ENCODE measurements around the gene PIH1D1.
"Not testable (repeated sequence)": the region's sequence is repeated elsewhere in the genome, so short reads cannot be mapped to it uniquely, and the experiment has no call there.

PIH1D1 gene

DNA sequence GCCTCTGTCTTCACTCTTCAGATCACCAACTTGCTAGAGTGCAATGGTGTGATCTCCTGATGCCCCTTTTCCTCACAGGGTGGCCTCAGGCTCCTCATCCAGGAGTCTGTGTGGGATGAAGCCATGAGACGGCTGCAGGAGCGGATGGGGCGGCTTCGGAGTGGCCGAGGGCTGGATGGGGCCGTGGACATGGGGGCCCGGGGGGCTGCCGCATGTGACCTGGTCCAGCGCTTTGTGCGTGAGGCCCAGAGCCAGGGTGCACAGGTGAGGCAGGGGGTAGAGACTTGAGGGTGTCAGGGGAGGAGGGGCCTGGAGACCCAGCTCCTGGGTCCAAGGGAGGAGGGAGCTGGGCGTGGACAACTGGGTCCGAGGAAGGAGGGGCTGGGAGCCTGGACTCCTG lies 10.9 kb upstream of the PIH1D1 start:
- no peak overlapping the region for H3K4me3 ChIP-seq (ENCODE audit: low read depth, low read length)
- DNase-seq (ENCODE audit: low read depth) = no peak
- TF ChIP-seq, protein P1, sequence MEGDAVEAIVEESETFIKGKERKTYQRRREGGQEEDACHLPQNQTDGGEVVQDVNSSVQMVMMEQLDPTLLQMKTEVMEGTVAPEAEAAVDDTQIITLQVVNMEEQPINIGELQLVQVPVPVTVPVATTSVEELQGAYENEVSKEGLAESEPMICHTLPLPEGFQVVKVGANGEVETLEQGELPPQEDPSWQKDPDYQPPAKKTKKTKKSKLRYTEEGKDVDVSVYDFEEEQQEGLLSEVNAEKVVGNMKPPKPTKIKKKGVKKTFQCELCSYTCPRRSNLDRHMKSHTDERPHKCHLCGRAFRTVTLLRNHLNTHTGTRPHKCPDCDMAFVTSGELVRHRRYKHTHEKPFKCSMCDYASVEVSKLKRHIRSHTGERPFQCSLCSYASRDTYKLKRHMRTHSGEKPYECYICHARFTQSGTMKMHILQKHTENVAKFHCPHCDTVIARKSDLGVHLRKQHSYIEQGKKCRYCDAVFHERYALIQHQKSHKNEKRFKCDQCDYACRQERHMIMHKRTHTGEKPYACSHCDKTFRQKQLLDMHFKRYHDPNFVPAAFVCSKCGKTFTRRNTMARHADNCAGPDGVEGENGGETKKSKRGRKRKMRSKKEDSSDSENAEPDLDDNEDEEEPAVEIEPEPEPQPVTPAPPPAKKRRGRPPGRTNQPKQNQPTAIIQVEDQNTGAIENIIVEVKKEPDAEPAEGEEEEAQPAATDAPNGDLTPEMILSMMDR (conservative IDR thresholded peaks at IDR 0.05; ENCODE audit: low read depth, low read length) = no peak

DNA sequence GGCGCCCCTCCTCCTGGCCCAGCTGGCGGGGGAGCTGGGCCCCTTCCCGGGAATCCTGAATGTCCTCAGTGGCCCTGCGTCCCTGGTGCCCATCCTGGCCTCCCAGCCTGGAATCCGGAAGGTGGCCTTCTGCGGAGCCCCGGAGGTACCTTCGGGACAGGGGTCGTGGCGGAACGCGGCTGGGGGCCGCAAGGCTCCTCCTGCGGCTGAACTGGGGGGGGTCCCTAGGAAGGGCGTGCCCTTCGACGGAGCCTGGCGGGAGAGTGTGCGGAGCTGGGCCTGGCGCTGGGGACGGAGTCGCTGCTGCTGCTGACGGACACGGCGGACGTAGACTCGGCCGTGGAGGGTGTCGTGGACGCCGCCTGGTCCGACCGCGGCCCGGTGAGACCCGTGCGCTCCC lies 10.0 kb upstream of the PIH1D1 start:
- no peak for DNase-seq (ENCODE audit: low read depth)
- H3K4me3 ChIP-seq (ENCODE audit: low read depth, low read length) = no peak overlapping the region
- TF ChIP-seq, protein P1 (conservative IDR thresholded peaks at IDR 0.05; ENCODE audit: low read depth, low read length) = no peak

DNA sequence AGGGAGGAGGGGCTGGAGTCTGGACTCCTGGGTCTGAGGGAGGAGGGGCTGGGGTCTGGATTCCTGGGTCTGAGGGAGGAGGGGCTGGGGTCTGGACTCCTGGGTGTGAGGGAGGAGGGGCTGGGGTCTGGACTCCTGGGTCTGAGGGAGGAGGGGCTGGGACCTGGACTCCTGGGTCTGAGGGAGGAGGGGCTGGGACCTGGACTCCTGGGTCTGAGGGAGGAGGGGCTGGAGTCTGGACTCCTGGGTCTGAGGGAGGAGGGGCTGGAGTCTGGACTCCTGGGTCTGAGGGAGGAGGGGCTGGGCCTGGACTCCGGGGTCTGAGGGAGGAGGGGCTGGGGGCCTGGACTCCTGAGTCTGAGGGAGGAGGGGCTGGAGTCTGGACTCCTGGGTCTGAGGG lies 9.5 kb upstream of the PIH1D1 start:
- DNase-seq (ENCODE audit: low read depth); H3K4me3 ChIP-seq (ENCODE audit: low read depth, low read length): not testable (repeated sequence)

DNA sequence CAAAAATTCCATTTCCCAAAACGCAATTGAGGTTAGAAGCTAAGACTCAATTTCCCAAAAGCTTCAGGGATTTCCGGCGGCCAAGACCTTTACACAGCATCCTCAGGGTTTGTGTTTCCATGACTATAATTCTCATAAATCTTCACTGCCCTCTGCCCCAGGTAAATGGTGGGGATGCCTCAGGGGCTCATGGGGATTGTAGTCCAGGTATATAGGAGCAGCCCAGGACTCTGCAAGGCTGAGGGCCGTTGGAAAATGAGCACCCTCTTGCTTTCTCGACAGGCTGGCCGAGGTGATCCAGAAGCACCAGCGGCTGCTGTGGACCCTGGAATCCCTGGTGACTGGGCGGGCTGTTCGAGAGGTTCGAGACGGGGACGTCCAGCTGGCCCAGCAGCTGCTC lies 7.8 kb upstream of the PIH1D1 start:
- DNase-seq (ENCODE audit: low read depth) = no peak
- TF ChIP-seq, protein P1 (conservative IDR thresholded peaks at IDR 0.05; ENCODE audit: low read depth, low read length) = no peak
- no peak overlapping the region for H3K4me3 ChIP-seq (ENCODE audit: low read depth, low read length)

DNA sequence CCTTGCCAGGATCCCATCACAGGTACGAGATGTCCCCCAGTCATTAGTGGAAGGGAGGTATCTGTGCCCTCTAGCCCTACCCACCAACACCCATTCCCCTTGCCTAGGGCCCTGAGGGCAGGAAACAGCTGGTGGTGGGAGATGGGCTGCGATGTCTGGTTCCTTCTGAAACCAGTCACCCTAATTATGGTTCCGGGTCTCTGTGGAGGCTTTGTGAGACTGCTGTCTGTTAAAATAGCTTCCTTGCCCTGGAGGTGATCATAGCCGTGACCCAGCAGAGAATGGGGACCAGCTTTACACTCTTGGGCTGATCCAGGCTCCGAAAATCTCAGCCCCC lies 6.9 kb upstream of the PIH1D1 start:
- no peak overlapping the region for H3K4me3 ChIP-seq (ENCODE audit: low read depth, low read length)
- TF ChIP-seq, protein P1 (conservative IDR thresholded peaks at IDR 0.05; ENCODE audit: low read depth, low read length) = no peak
- no peak for DNase-seq (ENCODE audit: low read depth)

DNA sequence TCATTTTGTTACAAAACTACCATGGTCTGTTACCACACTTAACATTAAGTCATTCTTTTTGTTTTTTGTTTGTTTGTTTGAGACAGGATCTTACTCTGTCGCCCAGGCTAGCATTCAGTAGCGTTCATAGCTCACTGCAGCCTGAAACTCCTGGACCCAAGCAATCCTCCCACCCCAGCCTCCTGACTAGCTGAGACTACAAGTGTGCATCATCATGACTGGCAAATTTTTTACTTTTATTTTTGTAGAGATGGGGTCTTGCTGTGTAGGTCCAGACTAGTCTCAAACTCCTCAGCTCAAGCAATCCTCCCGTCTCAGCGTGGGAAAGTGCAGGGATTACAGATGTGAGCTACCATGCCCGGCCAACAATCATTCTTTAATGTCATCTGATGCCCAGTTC lies 4.7 kb upstream of the PIH1D1 start:
- no peak overlapping the region for H3K4me3 ChIP-seq (ENCODE audit: low read depth, low read length)
- TF ChIP-seq, protein P1 (conservative IDR thresholded peaks at IDR 0.05; ENCODE audit: low read depth, low read length) = no peak
- DNase-seq (ENCODE audit: low read depth) = no peak

DNA sequence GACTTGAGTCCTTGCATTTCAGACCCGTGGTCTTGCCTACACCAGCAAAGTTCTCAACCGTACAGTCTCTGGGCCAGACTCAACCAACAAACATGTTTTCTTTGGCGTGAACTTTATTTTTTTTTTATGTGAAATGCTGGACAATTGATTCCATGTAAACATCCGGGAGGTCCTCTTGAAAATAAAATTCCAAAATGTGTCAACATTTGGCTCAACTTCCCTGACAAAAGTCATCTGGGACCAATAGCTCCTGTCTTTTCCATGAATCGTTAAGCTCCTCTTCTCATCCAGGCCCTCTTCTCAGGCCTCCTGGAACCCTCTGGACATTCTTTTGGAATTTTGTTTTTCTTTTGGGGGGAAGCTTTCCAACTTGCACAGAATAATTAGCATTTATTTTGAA lies 4.2 kb upstream of the PIH1D1 start:
- no peak overlapping the region for H3K4me3 ChIP-seq (ENCODE audit: low read depth, low read length)
- no peak for DNase-seq (ENCODE audit: low read depth)
- TF ChIP-seq, protein P1 (conservative IDR thresholded peaks at IDR 0.05; ENCODE audit: low read depth, low read length) = no peak

DNA sequence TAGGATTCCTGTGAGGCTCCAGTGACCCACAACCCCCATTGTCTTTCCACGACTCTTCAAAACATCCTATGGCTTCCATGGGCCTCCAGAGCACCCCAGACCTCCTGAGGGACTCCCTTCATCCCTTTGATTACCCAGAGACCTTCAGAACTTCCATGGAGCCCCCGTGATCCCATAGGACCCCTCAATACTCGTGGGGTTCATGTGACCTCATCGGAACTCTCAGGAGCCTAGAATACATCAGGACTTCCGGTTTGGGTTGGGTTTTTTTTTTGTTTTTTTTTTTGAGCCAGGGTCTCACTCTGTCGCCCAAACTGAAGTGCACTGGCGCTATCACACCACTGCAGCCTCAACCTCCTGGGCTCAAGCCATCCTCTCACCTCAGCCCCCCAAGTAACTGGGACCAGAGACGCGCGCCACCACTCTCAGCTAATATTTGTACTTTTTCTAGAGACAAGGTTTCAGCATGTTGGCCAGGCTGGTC lies 2.2 kb upstream of the PIH1D1 start:
- H3K4me3 ChIP-seq (ENCODE audit: low read depth, low read length) = peak overlapping the region; percentile 84
- TF ChIP-seq, protein P1 (conservative IDR thresholded peaks at IDR 0.05; ENCODE audit: low read depth, low read length) = no peak
- no peak for DNase-seq (ENCODE audit: low read depth)
